H1 (cell line): ENCODE results near the gene CRTC3. TPM values are rescaled to one million over a fixed set of nuclear protein-coding genes. Genes with fewer than 3 reads are reported as not detected.

ENCODE experiments used
- CTCF ChIA-PET: fragments of 300-600 bp; sonication (Branson Sonifier 250); formaldehyde crosslinking; loops from one replicate; lab custom pipeline; 2021; ENCODE audit not compliant: partially characterized antibody; lab: Charles Lee
- POLR2A ChIA-PET: fragments of 300-600 bp; sonication (Branson Sonifier 250); formaldehyde crosslinking; loops from one replicate; lab custom pipeline; 2021; ENCODE audit warnings: inconsistent platforms; ENCODE audit not compliant: partially characterized antibody; lab: Charles Lee
- DNase-seq, 2 experiments: peaks; one replicate each; pipeline versions ENCODE4 v3.0.0 to v3.0.0-alpha.2; 2010 to 2022; ENCODE audit warnings: low spot score in 2 of 2, low read depth in 1 of 2, mixed read lengths in 1 of 2
- FAIRE-seq: peaks from 2 replicates; lab custom pipeline; 2011; peaks lifted over from hg19 to GRCh38; lab: Jason Lieb, UNC
- H2AFZ ChIP-seq: 2 replicates; pipeline ENCODE4 v1.8.1; 2012; ENCODE audit warnings: low read length, inconsistent platforms
- H2AK5ac ChIP-seq: 2 replicates; pipeline ENCODE4 v1.6.1; 2013; ENCODE audit warnings: low read depth, low read length
- H2BK120ac ChIP-seq: replicated peaks from 2 replicates; pipeline ENCODE3; 2013; ENCODE audit warnings: low read depth, low read length, inconsistent platforms
- H2BK12ac ChIP-seq: 2 replicates; pipeline ENCODE4 v1.6.1; 2013; ENCODE audit warnings: low read depth, low read length
- H2BK15ac ChIP-seq: 2 replicates; pipeline ENCODE4 v1.6.1; 2013; ENCODE audit warnings: low read length
- H2BK20ac ChIP-seq: 2 replicates; pipeline ENCODE4 v1.6.1; 2013; ENCODE audit warnings: low read length
- H2BK5ac ChIP-seq: 2 replicates; pipeline ENCODE4 v1.6.1; 2013; ENCODE audit warnings: low read depth, low read length
- H3K14ac ChIP-seq: 2 replicates; pipeline ENCODE4 v1.6.1; 2013; ENCODE audit warnings: inconsistent platforms; ENCODE audit not compliant: insufficient read length
- H3K18ac ChIP-seq: 2 replicates; pipeline ENCODE4 v1.6.1; 2013; ENCODE audit warnings: low read length; ENCODE audit errors: extremely low read depth
- H3K23ac ChIP-seq: 2 replicates; pipeline ENCODE4 v1.6.1; 2013; ENCODE audit warnings: inconsistent platforms; ENCODE audit not compliant: insufficient read length
- H3K23me2 ChIP-seq: 2 replicates; pipeline ENCODE4 v1.6.1; 2013; ENCODE audit warnings: low read depth, low read length
- H3K27ac ChIP-seq: 2 replicates; pipeline ENCODE4 v1.6.1; 2011; ENCODE audit warnings: low read depth, low read length, inconsistent platforms
- H3K27me3 ChIP-seq, 4 experiments: replicated peaks in 1 of 4; 1 replicate in 1 of 4; 2 replicates in 3 of 4; pipeline versions ENCODE4 v1.6.1 to v1.8.1; 2011 to 2013; ENCODE audit warnings: low read length in 3 of 4, mild to moderate bottlenecking in 3 of 4, inconsistent platforms in 2 of 4, mixed read lengths in 2 of 4, moderate library complexity in 1 of 4; ENCODE audit not compliant: control insufficient read depth in 3 of 4, insufficient read depth in 3 of 4; ENCODE audit errors: extremely low read depth in 1 of 4
- H3K36me3 ChIP-seq, 4 experiments: 2 replicates each; pipeline versions ENCODE4 v1.6.1 to v1.8.1; 2011 to 2013; ENCODE audit warnings: mild to moderate bottlenecking in 4 of 4, low read length in 3 of 4, moderate library complexity in 2 of 4, control low read depth in 1 of 4, inconsistent platforms in 1 of 4; ENCODE audit not compliant: insufficient read depth in 4 of 4, control insufficient read depth in 2 of 4
- H3K4ac ChIP-seq: replicated peaks from 2 replicates; pipeline ENCODE3; 2013; ENCODE audit warnings: low read length, low read depth, mixed read lengths, inconsistent platforms; ENCODE audit not compliant: insufficient read length
- H3K4me1 ChIP-seq, 4 experiments: replicated peaks in 1 of 4; 1 replicate in 1 of 4; 2 replicates in 3 of 4; pipeline versions ENCODE4 v1.6.1 to v1.8.1; 2011 to 2013; ENCODE audit warnings: low read length in 3 of 4, inconsistent platforms in 2 of 4, mixed read lengths in 1 of 4; ENCODE audit not compliant: insufficient read depth in 4 of 4, control insufficient read depth in 3 of 4
- H3K4me2 ChIP-seq, 2 experiments: 2 replicates each; pipeline versions ENCODE4 v1.6.1 to v1.8.1; 2011 to 2013; ENCODE audit warnings: low read depth in 2 of 2, low read length in 2 of 2, control low read depth in 1 of 2, inconsistent platforms in 1 of 2, mild to moderate bottlenecking in 1 of 2; ENCODE audit not compliant: insufficient read depth in 1 of 2
- H3K4me3 ChIP-seq, 4 experiments: fragments of 200-600, 300-600 bp in 1 of 4; sonication (generic), shearing (Covaris generic), sonication (Bioruptor Twin) in 1 of 4; 2 replicates each; pipeline versions ENCODE4 v1.5.1 to v1.8.1; 2011 to 2016; ENCODE audit warnings: low read length in 4 of 4, low read depth in 3 of 4, control low read depth in 2 of 4, inconsistent platforms in 2 of 4, mild to moderate bottlenecking in 2 of 4, mixed read lengths in 1 of 4, moderate library complexity in 1 of 4; ENCODE audit not compliant: insufficient read depth in 2 of 4; ENCODE audit errors: extremely low read depth in 1 of 4
- H3K56ac ChIP-seq: replicated peaks from 2 replicates; pipeline ENCODE3; 2013; ENCODE audit warnings: low read depth, mild to moderate bottlenecking, mixed read lengths, low read length, inconsistent platforms; ENCODE audit not compliant: insufficient read length
- H3K79me1 ChIP-seq: 2 replicates; pipeline ENCODE4 v1.6.1; 2013; ENCODE audit warnings: low read depth, low read length, control low read depth
- H3K79me2 ChIP-seq, 2 experiments: 2 replicates each; pipeline versions ENCODE4 v1.6.1 to v1.8.1; 2012 to 2013; ENCODE audit warnings: low read length in 2 of 2, mild to moderate bottlenecking in 2 of 2, inconsistent platforms in 1 of 2; ENCODE audit not compliant: insufficient read depth in 2 of 2, control insufficient read depth in 1 of 2
- H3K9ac ChIP-seq, 4 experiments: replicated peaks in 1 of 4; 1 replicate in 1 of 4; 2 replicates in 3 of 4; pipeline versions ENCODE4 v1.6.1 to v1.8.1; 2011 to 2013; ENCODE audit warnings: low read depth in 3 of 4, low read length in 3 of 4, control low read depth in 2 of 4, mild to moderate bottlenecking in 2 of 4, moderate library complexity in 2 of 4, inconsistent platforms in 1 of 4; ENCODE audit errors: extremely low read depth in 1 of 4
- H3K9me3 ChIP-seq, 2 experiments: 2 replicates each; pipeline versions ENCODE4 v1.6.1 to v1.8.1; 2012 to 2013; ENCODE audit warnings: mild to moderate bottlenecking in 2 of 2, moderate library complexity in 2 of 2, control low read depth in 1 of 2, inconsistent platforms in 1 of 2, low read depth in 1 of 2, low read length in 1 of 2, mixed read lengths in 1 of 2; ENCODE audit not compliant: insufficient read depth in 2 of 2
- H4K20me1 ChIP-seq, 2 experiments: replicated peaks in 1 of 2; 2 replicates each; pipeline versions ENCODE3 to v1.8.1; 2011 to 2013; ENCODE audit warnings: inconsistent platforms in 2 of 2, low read length in 2 of 2, mild to moderate bottlenecking in 1 of 2; ENCODE audit not compliant: insufficient read depth in 2 of 2, control insufficient read depth in 1 of 2
- H4K5ac ChIP-seq: 2 replicates; pipeline ENCODE4 v1.6.1; 2013; ENCODE audit warnings: low read length, low read depth, mixed read lengths, inconsistent platforms; ENCODE audit not compliant: insufficient read length
- H4K8ac ChIP-seq: 2 replicates; pipeline ENCODE4 v1.8.0; 2013; ENCODE audit warnings: mild to moderate bottlenecking, moderate library complexity, low read length, inconsistent platforms; ENCODE audit not compliant: insufficient read depth; ENCODE audit errors: extremely low read depth
- H4K91ac ChIP-seq: replicated peaks from 2 replicates; pipeline ENCODE3; 2013; ENCODE audit warnings: low read length, mixed read lengths, inconsistent platforms; ENCODE audit not compliant: insufficient read length
- EP300 ChIP-seq, 2 experiments: IDR thresholded peaks; 1 replicate in 1 of 2; 2 replicates in 1 of 2; pipeline ENCODE4 v1.6.1; 2011 to 2012; ENCODE audit warnings: low read depth in 2 of 2, low read length in 2 of 2, mild to moderate bottlenecking in 2 of 2, borderline replicate concordance in 1 of 2, inconsistent platforms in 1 of 2, moderate library complexity in 1 of 2
- WGBS, 2 experiments: shearing (Covaris generic) in 1 of 2; methylation state at CpG; one replicate each; pipeline versions ENCODE4 v1.1.6 to v1.1.7; 2013 to 2015; ENCODE audit warnings: low lambda C conversion rate in 2 of 2, mixed read lengths in 2 of 2, inconsistent platforms in 1 of 2, low coverage in 1 of 2, missing lambda C conversion rate in 1 of 2; ENCODE audit not compliant: insufficient replicate concordance in 2 of 2, insufficient coverage in 1 of 2, insufficient read length in 1 of 2; ENCODE audit errors: extremely low coverage in 1 of 2, missing lambda C conversion rate in 1 of 2; 5-methylcytosine and 5-hydroxymethylcytosine counted together
- polyA plus RNA-seq, 7 experiments: library from polyadenylated mRNA; depleted of rRNA in 3 of 7; stranded (reverse) in 5 of 7; unstranded in 2 of 7; fragments of >200 nt in 5 of 7; fragments of 200-250 nt in 2 of 7; gene quantifications; 1 replicate in 5 of 7; 2 replicates in 1 of 7; 4 replicates in 1 of 7; pipeline versions ENCODE4 v1.2.1 to v1.2.3, GENCODE V29; 2011 to 2013; ENCODE audit warnings: missing spikeins in 2 of 7, mixed read lengths in 2 of 7
- total RNA-seq: library from RNA; stranded (reverse); fragmentation: NEBNext Ultra II Directional; extraction: Animal tissue kit (Norgen Biotek cat#: 25700); gene quantifications from 2 replicates; pipeline ENCODE4 v1.2.1, GENCODE V29; 2021
- TF ChIP-seq, protein P1 (sequence below): IDR thresholded peaks from 2 replicates; pipeline ENCODE4 v1.6.1; 2012; ENCODE audit warnings: inconsistent platforms

Gene CRTC3
- total and polyA plus RNA-seq, 2 of the 8 experiments (the other 6 are each of a cell fraction or from before 2014, with no cell fraction given) = 5.0 to 5.3 TPM

- no peak overlapping the region for H2BK120ac ChIP-seq
- H3K18ac ChIP-seq = no peak overlapping the region
- no peak overlapping the region for H2BK20ac ChIP-seq
- POLR2A ChIA-PET = no interaction called here
- H3K23me2 ChIP-seq = no peaks in the 10 kb centered on the region
- FAIRE-seq (no peak), DNase-seq (no peak)
- no peak overlapping the region for H4K91ac ChIP-seq
- H3K79me2 ChIP-seq = no peaks in the 10 kb centered on the region
- H3K27me3 ChIP-seq = no peaks in the 10 kb centered on the region
- no peaks in the 10 kb centered on the region for H4K20me1 ChIP-seq
- no peaks in the 10 kb centered on the region for H3K79me1 ChIP-seq
- no peak overlapping the region for H3K56ac ChIP-seq
- no peak overlapping the region for H2BK15ac ChIP-seq
- H2BK5ac ChIP-seq = no peak overlapping the region
- H3K23ac ChIP-seq = no peak overlapping the region
- no peak overlapping the region for H4K8ac ChIP-seq
- no peak overlapping the region for H3K4ac ChIP-seq
- CTCF ChIA-PET = interaction anchor here (1.2 to 2.1 kb wide), 3 partner anchors 38 to 59 kb away, joined by 3 to 8 read pairs (median 6); no protein-coding TSS in a partner anchor
- no peaks in the 10 kb centered on the region for H3K9me3 ChIP-seq
- no peak overlapping the region for H3K14ac ChIP-seq
- H4K5ac ChIP-seq = no peak overlapping the region
- H3K27ac ChIP-seq = no peak overlapping the region
- H3K4me2 ChIP-seq = no peak overlapping the region
- no peak overlapping the region for H3K9ac ChIP-seq
- no peak overlapping the region for H2AK5ac ChIP-seq
- no peaks in the 10 kb centered on the region for H3K36me3 ChIP-seq
- no peak overlapping the region for H2AFZ ChIP-seq
- no peak overlapping the region for H2BK12ac ChIP-seq
- 91% methylated on average over 7 of the region's 7 CpGs; no CpG with 5 or more reads in 1 of the 2 experiments for WGBS, 2 experiments
- no peak overlapping the region for H3K4me3 ChIP-seq
- peaks cover 0 to 4% (median 0%) of the 10 kb centered on the region in 4 experiments; a peak in 2 of 7 replicates for H3K4me1 ChIP-seq
- no peak for TF ChIP-seq EP300 (IDR thresholded peaks at IDR 0.05; ENCODE audit: borderline replicate concordance in 1 of 2, low read depth in 2 of 2, low read length in 2 of 2)
- TF ChIP-seq, protein P1, sequence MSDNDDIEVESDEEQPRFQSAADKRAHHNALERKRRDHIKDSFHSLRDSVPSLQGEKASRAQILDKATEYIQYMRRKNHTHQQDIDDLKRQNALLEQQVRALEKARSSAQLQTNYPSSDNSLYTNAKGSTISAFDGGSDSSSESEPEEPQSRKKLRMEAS = no peak
Observed at GRCh38 chr15:90560229-90560776, 30.6 kb downstream of the CRTC3 start.
